GM12878 (cell line): Measurements from ENCODE around the gene CIRBP. TPM values are rescaled to one million over a fixed set of nuclear protein-coding genes. Genes with fewer than 3 reads are reported as not detected.

Experiments used
- BCL11A ChIP-seq: IDR thresholded peaks from 2 replicates; pipeline ENCODE4 v1.6.1; 2011; ENCODE audit warnings: low read depth, low read length
- CEBPZ ChIP-seq: fragments of 150-350 bp; IDR thresholded peaks from 2 replicates; pipeline ENCODE4 v1.6.1; 2016; ENCODE audit warnings: low read depth, low read length
- CTCF ChIP-seq, 3 experiments: IDR thresholded peaks in 2 of 3; conservative IDR thresholded peaks in 1 of 3; 2 replicates each; pipeline ENCODE4 v1.5.1; 2011; ENCODE audit warnings: low read depth in 3 of 3, low read length in 3 of 3, mild to moderate bottlenecking in 3 of 3, control low read depth in 2 of 3, moderate library complexity in 2 of 3, inconsistent platforms in 1 of 3, mixed read lengths in 1 of 3; ENCODE audit not compliant: control insufficient read depth in 2 of 3, insufficient read depth in 1 of 3; ENCODE audit errors: extremely low read depth in 1 of 3
- EGR1 ChIP-seq, 2 experiments: IDR thresholded peaks; 1 replicate in 1 of 2; 2 replicates in 1 of 2; pipeline ENCODE4 v1.6.1; 2011 to 2012; ENCODE audit warnings: low read depth in 2 of 2, low read length in 2 of 2, borderline replicate concordance in 1 of 2, mild to moderate bottlenecking in 1 of 2, moderate library complexity in 1 of 2
- GATAD2B ChIP-seq: fragments of 450-650 bp; conservative IDR thresholded peaks from 2 replicates; pipeline ENCODE4 v1.6.1; 2017; ENCODE audit warnings: low read depth, mild to moderate bottlenecking, moderate library complexity
- HSF1 ChIP-seq: fragments of 150-350 bp; IDR thresholded peaks from 2 replicates; pipeline ENCODE4 v1.6.1; 2014; ENCODE audit warnings: mild to moderate bottlenecking, low read depth, low read length
- IRF4 ChIP-seq: IDR thresholded peaks from 2 replicates; pipeline ENCODE4 v1.6.1; 2011; ENCODE audit warnings: low read depth, low read length
- MTA3 ChIP-seq: IDR thresholded peaks from 2 replicates; pipeline ENCODE4 v1.6.1; 2012; ENCODE audit warnings: low read length, inconsistent platforms, borderline replicate concordance
- NBN ChIP-seq: fragments of 450-650 bp; IDR thresholded peaks from 2 replicates; pipeline ENCODE4 v1.6.1; 2016
- POLR2A ChIP-seq: IDR thresholded peaks from 2 replicates; pipeline ENCODE4 v1.6.1; 2011; ENCODE audit warnings: low read depth, mild to moderate bottlenecking, low read length
- RAD21 ChIP-seq: IDR thresholded peaks from 2 replicates; pipeline ENCODE4 v1.6.1; 2011; ENCODE audit warnings: mild to moderate bottlenecking, low read depth, low read length, moderate library complexity; ENCODE audit not compliant: insufficient read depth
- SIX5 ChIP-seq: IDR thresholded peaks from 2 replicates; pipeline ENCODE4 v1.6.1; 2011; ENCODE audit warnings: mild to moderate bottlenecking, low read depth, low read length, moderate library complexity; ENCODE audit not compliant: severe bottlenecking
- SPI1 ChIP-seq: IDR thresholded peaks from 2 replicates; pipeline ENCODE4 v1.6.1; 2011; ENCODE audit warnings: low read depth, mild to moderate bottlenecking, low read length, moderate library complexity, borderline replicate concordance; ENCODE audit not compliant: insufficient read depth
- WRNIP1 ChIP-seq: IDR thresholded peaks from 2 replicates; pipeline ENCODE4 v1.6.1; 2011; ENCODE audit warnings: low read depth, low read length, improper control_type of control experiment, borderline replicate concordance
- ZBED1 ChIP-seq: IDR thresholded peaks from 2 replicates; pipeline ENCODE4 v1.6.1; 2016; ENCODE audit warnings: borderline replicate concordance
- ZNF207 ChIP-seq: fragments of 450-650 bp; IDR thresholded peaks from 2 replicates; pipeline ENCODE4 v1.6.1; 2014; ENCODE audit warnings: antibody characterized with exemption, mild to moderate bottlenecking, borderline replicate concordance
- polyA plus RNA-seq, 11 experiments: library from polyadenylated mRNA; depleted of rRNA in 4 of 11; unstranded in 6 of 11; stranded (reverse) in 5 of 11; fragments of >200 nt; fragmentation: Nextera tagmentation in 4 of 11; fragmentation: Illumina TruSeq in 1 of 11; extraction: Ambion mirVana in 4 of 11; extraction: Trizol in 1 of 11; gene quantifications; 1 replicate in 1 of 11; 2 replicates in 10 of 11; pipeline versions ENCODE4 v1.2.1 to v1.2.3, GENCODE V29; 2011 to 2016; ENCODE audit warnings: inconsistent platforms in 2 of 11, missing spikeins in 2 of 11, low read depth in 1 of 11
- total RNA-seq, 4 experiments: library from RNA; depleted of rRNA in 3 of 4; stranded (reverse); fragments of >200 nt in 3 of 4; fragmentation: Illumina TruSeq in 1 of 4; extraction: Trizol in 1 of 4; gene quantifications; 2 replicates each; pipeline versions ENCODE4 v1.2.1 to v1.2.3, GENCODE V29; 2013 to 2021
- TF ChIP-seq, protein P1 (sequence below): fragments of 450-650 bp; IDR thresholded peaks from 2 replicates; pipeline ENCODE4 v1.6.1; 2016; ENCODE audit warnings: mild to moderate bottlenecking
- TF ChIP-seq, protein P2 (sequence below): IDR thresholded peaks from 2 replicates; pipeline ENCODE4 v1.6.1; 2011; ENCODE audit warnings: mild to moderate bottlenecking, low read depth, low read length, moderate library complexity; ENCODE audit not compliant: insufficient replicate concordance

CIRBP gene
- total and polyA plus RNA-seq, 10 of the 15 experiments (the other 5 are each of a cell fraction or from before 2014, with no cell fraction given), result 27.6 to 335 (median 229) TPM

GRCh38 chr19:1279782-1280341 is 10.7 kb downstream of the CIRBP start (continued):
- TF ChIP-seq CEBPZ (no peak), ZNF207 (peak; percentile 35; the same call in 1 of the 2 replicates), NBN (0 out of 2 replicates have a peak, but pooled peaks have one; percentile 23), BCL11A (no peak), RAD21 (peak; percentile 92), SPI1 (no peak), GATAD2B (0 out of 2 replicates have a peak, but pooled peaks have one; percentile 42), ZBED1 (no peak), CTCF (IDR thresholded peaks at IDR 0.05 in 2 of 3, conservative IDR thresholded peaks at IDR 0.05 in 1 of 3; ENCODE audit: control insufficient read depth in 2 of 3, extremely low read depth in 1 of 3, insufficient read depth in 1 of 3, low read depth in 3 of 3, low read length in 3 of 3) (peak; percentile 97 to 99 (median 99); a peak in 5 of 6 replicates), EGR1 (IDR thresholded peaks at IDR 0.05; ENCODE audit: borderline replicate concordance in 1 of 2, low read depth in 2 of 2, low read length in 2 of 2) (no peak), HSF1 (no peak), MTA3 (no peak), SIX5 (no peak), IRF4 (0 out of 2 replicates have a peak, but pooled peaks have one; percentile 8), WRNIP1 (no peak), POLR2A (peak; percentile 26; the same call in 1 of the 2 replicates)
- TF ChIP-seq, protein P1, sequence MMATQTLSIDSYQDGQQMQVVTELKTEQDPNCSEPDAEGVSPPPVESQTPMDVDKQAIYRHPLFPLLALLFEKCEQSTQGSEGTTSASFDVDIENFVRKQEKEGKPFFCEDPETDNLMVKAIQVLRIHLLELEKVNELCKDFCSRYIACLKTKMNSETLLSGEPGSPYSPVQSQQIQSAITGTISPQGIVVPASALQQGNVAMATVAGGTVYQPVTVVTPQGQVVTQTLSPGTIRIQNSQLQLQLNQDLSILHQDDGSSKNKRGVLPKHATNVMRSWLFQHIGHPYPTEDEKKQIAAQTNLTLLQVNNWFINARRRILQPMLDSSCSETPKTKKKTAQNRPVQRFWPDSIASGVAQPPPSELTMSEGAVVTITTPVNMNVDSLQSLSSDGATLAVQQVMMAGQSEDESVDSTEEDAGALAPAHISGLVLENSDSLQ, result peak; percentile 35; the same call in 1 of the 2 replicates
- TF ChIP-seq, protein P2, sequence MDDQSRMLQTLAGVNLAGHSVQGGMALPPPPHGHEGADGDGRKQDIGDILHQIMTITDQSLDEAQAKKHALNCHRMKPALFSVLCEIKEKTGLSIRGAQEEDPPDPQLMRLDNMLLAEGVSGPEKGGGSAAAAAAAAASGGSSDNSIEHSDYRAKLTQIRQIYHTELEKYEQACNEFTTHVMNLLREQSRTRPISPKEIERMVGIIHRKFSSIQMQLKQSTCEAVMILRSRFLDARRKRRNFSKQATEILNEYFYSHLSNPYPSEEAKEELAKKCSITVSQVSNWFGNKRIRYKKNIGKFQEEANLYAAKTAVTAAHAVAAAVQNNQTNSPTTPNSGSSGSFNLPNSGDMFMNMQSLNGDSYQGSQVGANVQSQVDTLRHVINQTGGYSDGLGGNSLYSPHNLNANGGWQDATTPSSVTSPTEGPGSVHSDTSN, result peak; percentile 7
